SIG-M5 treated with dmso at 0.1 percent for 504 hours (cell line): Measurements from ENCODE around the gene CLECL1.
"Not testable (repeated sequence)": the region's sequence is repeated elsewhere in the genome, so short reads cannot be mapped to it uniquely, and the experiment has no call there.

Experiments used
- DNase-seq: peaks from one replicate; lab custom pipeline; 2025; ENCODE audit not compliant: unreplicated experiment; lab: John Stamatoyannopoulos, UW

CLECL1 gene

DNA sequence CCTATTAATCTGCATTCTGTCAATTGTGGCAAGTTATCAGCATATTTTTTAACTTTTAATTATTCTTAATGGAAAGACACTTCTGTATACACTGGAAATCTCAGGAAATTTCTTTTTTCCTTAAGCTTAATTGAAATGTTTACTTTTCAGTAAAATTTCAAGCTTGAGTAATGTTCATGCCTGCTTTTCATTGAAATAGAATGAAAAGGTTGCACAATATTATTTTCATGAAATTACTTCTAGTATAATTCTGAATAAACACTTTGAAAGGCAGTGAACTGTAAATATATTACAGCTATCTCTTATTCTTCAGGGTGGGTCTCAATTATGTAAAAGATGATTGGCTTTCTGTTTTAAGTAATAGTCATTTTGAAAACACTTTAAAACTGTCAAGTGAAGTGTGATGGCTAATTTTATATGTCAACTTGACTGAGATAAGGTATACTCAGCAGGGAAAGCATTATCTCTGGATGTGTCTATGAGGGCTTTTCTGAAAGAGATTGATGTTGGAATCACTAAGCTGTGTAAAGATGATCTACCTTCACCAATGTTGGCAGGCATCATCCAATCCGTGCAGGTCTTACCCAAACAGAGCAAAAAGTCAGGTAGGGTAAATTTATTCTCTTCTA lies 33.5 kb downstream of the CLECL1 start:
- DNase-seq = no peak

DNA sequence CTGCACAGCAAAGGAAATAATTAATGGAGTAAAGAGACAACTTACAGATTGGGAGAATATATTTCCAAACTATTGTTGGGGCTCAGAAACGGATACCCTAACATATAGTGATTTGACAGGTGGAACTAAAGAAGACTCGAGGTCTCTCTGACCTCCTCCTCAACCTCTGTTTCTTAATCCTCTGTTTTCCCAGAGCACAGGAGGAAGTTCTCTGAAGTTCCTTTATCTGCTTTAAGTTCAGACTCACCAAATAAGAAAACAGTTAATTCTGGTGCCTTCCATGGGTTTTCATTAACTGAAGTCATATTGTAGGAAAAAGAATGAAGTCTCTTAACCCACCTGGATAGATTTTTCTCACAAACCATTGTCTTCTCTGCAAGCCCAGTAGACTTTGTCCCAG lies 34.2 kb downstream of the CLECL1 start:
- DNase-seq = peak; percentile 5

DNA sequence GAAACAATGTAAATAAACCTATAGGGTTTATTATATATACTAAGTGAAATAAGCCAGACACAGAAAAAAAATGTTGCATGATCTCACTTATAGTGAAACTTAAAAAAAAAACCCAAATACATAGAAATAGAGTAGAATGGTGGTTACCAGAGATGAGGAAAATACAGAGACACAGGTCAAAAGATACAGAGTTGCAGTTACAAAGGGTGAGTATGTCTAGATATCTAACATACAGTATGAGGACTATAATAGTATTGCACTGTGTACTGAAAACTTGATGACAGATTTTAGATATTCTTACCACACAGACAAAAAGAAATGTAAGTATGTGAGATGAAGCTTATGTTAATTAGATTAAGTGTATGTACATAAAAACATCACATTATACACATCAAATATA lies 35.3 kb downstream of the CLECL1 start:
- DNase-seq = no peak

DNA sequence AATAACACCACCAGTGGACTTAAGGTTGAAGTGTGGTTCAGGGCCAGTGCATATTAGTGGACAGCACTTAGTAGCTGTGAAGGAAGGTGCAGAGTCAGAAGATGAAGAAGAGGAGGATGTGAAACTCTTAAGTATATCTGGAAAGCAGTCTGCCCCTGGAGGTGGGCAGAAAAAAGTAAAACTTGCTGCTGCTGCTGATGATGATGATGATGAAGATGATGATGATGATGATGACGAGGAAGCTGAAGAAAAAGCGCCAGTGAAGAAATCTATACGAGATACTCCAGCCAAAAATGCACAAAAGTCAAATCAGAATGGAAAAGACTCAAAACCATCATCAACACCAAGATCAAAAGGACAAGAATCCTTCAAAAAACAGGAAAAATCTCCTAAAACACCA lies 37.2 kb downstream of the CLECL1 start:
- not testable (repeated sequence) for DNase-seq

DNA sequence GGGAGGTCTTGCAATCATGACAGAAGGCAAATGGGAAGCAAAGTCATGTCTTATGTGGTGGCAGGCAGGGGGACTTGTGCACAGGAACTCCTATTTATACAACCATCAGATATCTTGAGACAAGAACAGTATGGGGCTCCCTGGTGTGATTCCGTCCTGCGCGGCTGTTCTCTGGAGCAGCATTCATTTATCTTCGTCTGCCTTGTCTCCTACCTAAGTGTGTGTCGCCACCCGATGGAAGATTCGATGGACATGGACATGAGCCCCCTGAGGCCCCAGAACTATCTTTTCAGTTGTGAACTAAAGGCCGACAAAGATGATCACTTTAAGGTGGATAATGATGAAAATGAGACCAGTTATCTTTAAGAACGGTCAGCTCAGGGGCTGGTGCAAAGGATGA lies 37.7 kb downstream of the CLECL1 start:
- DNase-seq = not testable (repeated sequence)

DNA sequence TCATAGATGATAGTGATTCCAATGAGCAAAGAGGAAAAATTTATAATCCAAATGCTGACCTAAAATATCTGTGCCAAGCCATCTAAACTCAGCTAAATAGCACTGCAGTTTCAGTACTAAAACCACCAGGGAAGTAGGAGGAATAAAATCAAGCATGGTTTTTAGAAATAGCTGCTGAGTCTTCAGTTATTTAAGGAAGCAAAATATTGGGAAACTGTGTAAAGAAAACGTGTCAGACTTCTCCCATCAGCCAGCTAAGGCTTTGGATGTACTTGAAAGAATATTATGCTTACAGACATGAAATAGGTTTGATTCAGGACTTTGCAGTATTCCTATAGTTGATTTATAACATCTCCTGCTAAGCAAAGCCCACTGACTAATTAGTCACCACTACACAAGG lies 38.7 kb downstream of the CLECL1 start:
- peak; percentile 69 for DNase-seq

DNA sequence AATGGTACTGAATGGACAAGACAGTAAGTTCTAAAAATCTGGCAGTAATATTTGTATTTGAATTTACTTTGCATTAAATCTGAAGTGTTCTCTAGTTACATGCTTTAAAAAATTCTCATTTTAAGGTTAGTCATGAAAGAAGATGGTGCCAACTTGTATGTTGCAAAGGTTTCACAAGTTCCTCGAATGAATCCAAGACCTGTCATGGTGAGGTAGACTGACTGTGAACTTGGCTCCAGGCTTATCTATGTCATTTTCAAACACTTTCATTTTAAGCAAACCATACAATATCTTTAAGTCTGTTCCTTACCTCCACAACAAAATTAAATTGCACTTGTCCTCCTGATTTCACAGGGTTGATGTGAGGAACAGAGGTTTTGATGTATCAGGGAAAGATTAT lies 40.0 kb downstream of the CLECL1 start:
- DNase-seq = no peak

DNA sequence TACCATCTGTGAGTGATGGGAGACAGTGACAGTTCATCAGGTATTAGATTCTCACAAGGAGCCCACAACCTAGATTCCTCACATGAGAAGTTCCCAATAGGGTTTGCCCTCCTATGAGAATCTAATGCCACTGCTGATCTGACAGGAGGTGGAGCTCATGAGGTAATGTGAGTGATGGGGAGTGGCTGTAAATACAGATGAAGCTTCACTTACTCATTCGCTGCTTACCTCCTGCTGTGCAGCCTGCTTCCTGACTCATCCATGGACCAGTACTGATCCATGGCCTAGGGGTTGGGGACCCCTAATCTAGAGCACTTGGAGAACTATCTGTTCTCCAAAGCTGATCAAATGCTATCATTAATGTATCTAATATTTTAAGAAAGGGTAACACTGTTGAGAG lies 45.7 kb downstream of the CLECL1 start:
- DNase-seq = peak; percentile 19

DNA sequence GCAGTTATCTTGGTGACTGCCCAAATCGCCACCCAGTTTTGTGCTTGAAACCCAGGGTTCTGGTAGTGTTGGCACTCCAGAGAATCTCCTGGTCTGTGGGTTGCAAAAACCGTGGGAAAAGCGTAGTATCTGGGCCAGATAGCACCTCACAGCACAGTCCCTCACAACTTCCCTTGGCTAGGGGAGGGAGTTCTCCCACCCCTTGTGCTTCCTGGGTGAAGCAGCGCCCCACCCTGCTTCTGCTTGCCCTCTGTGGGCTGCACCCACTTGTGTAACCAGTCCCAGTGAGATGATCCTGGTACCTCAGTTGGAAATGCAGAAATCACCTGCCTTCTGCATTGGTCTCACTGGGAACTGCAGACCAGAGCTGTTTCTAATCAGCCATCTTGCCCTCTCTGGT lies 47.0 kb downstream of the CLECL1 start:
- no peak for DNase-seq

DNA sequence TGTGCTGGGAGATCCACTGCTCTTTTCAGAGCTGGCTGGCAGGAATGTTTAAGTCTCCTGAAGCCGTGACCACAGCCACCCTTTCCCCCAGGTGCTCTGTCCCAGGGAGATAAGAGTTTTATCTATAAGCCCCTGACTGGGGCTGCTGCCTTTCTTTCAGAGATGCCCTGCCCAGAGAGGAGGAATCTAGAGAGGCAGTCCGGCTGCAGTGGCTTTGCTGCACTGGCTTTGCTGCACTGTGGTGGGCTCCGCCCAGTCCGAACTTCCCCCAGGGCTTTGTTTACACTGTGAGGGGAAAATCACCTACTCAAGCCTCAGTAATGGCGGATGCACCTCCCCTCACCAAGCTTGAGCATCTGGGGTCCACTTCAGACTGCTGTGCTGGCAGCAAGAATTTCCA lies 47.5 kb downstream of the CLECL1 start:
- DNase-seq = not testable (repeated sequence)

DNA sequence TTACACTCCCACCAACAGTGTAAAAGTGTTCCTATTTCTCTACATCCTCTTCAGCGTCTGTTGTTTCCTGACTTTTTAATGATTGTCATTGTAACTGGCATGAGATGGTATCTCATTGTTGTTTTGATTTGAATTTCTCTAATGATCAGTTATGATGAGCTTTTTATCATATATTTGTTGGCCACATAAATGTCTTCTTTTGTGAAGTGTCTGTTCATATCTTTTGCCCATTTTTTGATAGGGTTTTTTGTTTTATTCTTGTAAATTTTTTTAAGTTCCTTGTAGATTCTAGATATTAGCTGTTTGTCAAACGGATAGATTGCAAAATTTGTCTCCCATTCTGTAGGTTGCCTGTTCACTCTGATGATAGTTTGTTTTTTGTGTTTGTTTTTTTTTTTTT lies 49.9 kb downstream of the CLECL1 start:
- DNase-seq = not testable (repeated sequence)

DNA sequence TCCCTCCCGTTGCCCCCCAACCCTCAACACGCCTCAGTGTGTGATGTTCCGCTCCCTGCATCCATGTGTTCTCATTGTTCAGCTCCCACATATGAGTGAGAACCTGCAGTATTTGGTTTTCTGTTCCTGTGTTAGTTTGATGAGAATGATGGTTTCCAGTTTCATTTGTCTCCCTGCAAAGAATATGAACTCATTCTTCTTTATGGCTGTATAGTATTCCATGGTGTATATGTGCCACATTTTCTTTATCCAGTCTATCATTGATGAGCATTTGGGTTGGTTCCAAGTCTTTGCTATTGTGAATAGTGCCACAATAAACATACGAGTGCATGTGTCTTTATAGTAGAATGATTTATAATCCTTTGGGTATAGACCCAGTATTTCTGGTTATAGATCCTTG lies 50.4 kb downstream of the CLECL1 start:
- not testable (repeated sequence) for DNase-seq

DNA sequence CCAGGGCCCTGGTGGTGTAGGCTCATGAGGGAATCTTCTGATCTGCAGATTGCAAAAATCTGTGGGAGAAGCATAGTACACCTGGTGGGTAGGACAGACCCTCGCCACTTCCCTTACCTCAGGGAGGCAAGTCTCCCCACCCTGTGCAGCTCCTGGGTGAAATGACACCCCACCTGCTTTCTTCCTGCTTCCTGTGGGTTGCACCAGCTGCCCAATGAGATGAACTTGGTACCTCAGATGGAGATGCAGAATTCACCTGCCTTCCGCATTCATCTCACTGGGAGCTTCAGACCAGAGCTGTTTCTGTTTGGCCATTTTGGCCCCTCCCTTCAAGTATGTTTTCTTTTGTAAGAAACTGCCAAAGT lies 58.7 kb downstream of the CLECL1 start:
- DNase-seq = no peak

DNA sequence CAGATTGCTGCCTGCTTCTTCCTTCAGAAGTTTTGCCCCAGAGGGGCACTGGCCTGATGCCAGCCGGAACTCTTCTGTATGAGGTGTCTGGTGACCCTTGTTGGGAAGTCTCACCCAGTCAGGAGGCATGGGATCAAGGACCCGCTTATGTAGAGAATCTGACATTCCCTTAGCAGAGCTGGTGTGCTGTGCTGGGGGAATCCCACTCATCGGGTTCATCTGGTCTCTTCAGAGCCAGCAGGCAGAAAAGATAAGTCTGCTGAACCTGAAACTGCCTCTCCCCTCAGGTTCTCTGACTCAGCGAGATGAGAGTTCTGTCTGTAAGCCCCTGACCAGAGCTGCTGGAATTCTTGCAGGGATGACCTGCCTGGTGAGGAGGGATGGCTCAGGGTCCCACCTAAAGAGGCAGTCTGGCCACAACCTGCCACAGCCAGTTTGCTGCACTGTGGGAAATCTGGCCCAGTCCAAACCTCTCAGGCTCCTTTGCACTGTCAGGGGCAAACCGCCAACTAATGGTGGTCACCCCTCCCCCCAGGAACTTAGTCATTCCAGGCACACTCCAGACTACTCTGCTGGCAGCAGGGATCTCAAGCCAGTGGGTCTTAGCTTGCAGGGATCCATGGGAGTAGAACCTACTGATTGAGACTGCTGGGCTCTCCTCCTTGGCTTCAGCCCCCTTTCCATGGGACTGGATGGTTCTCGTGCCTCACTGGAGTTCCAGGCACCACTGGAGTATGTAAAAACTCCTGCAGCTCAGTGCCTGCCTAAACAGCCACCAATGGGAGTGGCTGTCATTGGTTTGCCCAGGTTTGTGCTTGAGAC lies 59.3 kb downstream of the CLECL1 start:
- peak; percentile 4 for DNase-seq
